Measurements from ENCODE around the gene HPS4. TPM values are rescaled to one million over a fixed set of nuclear protein-coding genes. Genes with fewer than 3 reads are reported as not detected.
A peak's percentile ranks its signal among the peaks of the same experiment; 100 is the strongest.

HPS4 gene
- total RNA-seq, 1 donor from 2014 or later: 25.2 TPM

DNA sequence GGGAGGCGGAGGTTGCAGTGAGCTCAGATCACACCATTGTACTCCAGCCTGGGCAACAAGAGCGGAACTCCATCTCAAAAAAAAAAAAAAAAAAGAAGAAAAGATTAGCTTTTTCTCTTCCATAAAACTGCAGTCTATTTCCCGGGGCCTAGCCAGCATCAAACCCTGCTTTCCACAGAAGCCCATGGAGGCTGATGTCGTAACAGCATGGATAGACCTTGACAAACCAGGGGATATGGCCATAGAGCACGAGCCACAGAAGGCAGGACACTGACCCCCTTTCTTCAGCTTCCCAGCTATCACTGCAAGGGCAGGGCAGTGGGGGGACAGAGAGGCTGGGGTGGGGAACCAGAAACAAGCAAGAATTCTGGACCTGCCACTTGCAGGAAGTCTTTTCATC, 21.5 kb downstream of the HPS4 start:
- peaks cover 29% of the 10 kb centered on the region for H3K36me3 ChIP-seq (ENCODE audit: insufficient read depth, low read length)
- Mint-ChIP-seq H3K9me3 (ENCODE audit: unreplicated experiment) (no peaks in the 10 kb centered on the region), H3K27ac (ENCODE audit: unreplicated experiment) (no peak overlapping the region), H3K36me3 (ENCODE audit: low read depth, unreplicated experiment) (peaks cover 33% of the 10 kb centered on the region), H3K4me3 (ENCODE audit: unreplicated experiment) (no peak overlapping the region), H3K27me3 (ENCODE audit: low read depth, unreplicated experiment) (no peaks in the 10 kb centered on the region), H3K4me1 (ENCODE audit: low read depth, unreplicated experiment) (peaks cover 22% of the 10 kb centered on the region)
- TF ChIP-seq, protein P1, sequence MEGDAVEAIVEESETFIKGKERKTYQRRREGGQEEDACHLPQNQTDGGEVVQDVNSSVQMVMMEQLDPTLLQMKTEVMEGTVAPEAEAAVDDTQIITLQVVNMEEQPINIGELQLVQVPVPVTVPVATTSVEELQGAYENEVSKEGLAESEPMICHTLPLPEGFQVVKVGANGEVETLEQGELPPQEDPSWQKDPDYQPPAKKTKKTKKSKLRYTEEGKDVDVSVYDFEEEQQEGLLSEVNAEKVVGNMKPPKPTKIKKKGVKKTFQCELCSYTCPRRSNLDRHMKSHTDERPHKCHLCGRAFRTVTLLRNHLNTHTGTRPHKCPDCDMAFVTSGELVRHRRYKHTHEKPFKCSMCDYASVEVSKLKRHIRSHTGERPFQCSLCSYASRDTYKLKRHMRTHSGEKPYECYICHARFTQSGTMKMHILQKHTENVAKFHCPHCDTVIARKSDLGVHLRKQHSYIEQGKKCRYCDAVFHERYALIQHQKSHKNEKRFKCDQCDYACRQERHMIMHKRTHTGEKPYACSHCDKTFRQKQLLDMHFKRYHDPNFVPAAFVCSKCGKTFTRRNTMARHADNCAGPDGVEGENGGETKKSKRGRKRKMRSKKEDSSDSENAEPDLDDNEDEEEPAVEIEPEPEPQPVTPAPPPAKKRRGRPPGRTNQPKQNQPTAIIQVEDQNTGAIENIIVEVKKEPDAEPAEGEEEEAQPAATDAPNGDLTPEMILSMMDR (IDR thresholded peaks at IDR 0.05; ENCODE audit: insufficient read depth, low read depth, low read length): no peak
- TF ChIP-seq EZH2 (IDR thresholded peaks at IDR 0.05; ENCODE audit: insufficient read depth, low read length): no peak
- no peak overlapping the region for H3K4me2 ChIP-seq (ENCODE audit: low read length)
- no peak for DNase-seq (ENCODE audit: low read depth)
- no peaks in the 10 kb centered on the region for H3K27me3 ChIP-seq (ENCODE audit: insufficient read depth, low read length)
- peaks cover 8% of the 10 kb centered on the region for H3K4me1 ChIP-seq (ENCODE audit: insufficient read depth, low read length)
- no peak overlapping the region for H2AFZ ChIP-seq (ENCODE audit: low read depth, low read length)
- H4K20me1 ChIP-seq (ENCODE audit: insufficient read depth, low read length): peaks cover 29% of the 10 kb centered on the region
- no peak overlapping the region for H3K9ac ChIP-seq (ENCODE audit: low read length)
- no peak for FAIRE-seq
- H3K4me3 ChIP-seq (ENCODE audit: insufficient read depth, low read depth, low read length): no peak overlapping the region
- no peak overlapping the region for H3K27ac ChIP-seq (ENCODE audit: low read depth, low read length)
- H3K9me3 ChIP-seq (ENCODE audit: insufficient read depth, low read depth, low read length): no peaks in the 10 kb centered on the region
- H3K79me2 ChIP-seq (ENCODE audit: insufficient read depth, low read length): peaks cover 7% of the 10 kb centered on the region

DNA sequence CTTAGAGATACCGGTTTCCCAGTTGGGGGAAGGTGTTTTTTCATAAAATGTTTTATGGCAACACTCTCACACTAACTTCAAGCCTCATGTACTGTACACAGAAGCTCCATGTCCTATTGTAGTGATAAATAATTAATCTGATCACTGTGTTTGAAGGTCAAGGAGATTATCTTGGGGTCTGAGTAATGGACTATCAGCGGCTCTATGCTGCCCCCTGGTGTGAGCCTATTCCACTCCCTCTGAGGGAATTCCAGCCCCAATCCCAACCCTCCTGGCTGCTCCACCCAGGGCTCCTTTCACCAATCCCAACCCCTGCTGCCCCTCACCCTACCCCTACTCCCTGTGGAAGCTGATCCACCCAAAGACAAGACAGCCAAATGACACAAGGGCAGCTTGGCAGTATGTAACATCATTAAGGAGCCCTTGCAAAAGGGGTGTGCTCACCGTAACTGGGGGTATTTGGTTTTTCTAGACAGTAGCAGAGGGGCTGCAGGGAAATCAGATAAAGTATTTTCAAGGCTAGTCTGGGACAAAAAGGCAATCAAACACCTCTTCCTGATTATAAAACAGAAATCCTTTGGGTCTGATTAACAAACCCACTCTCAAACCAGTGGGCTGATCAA, 22.3 kb downstream of the HPS4 start:
- Histone ChIP-seq H3K4me1 (ENCODE audit: insufficient read depth, low read length) (peaks cover 8% of the 10 kb centered on the region), H3K27me3 (ENCODE audit: insufficient read depth, low read length) (no peaks in the 10 kb centered on the region), H3K79me2 (ENCODE audit: insufficient read depth, low read length) (peaks cover 7% of the 10 kb centered on the region), H3K9me3 (ENCODE audit: insufficient read depth, low read depth, low read length) (no peaks in the 10 kb centered on the region), H3K36me3 (ENCODE audit: insufficient read depth, low read length) (peaks cover 25% of the 10 kb centered on the region), H4K20me1 (ENCODE audit: insufficient read depth, low read length) (peaks cover 29% of the 10 kb centered on the region), H2AFZ (ENCODE audit: low read depth, low read length) (no peak overlapping the region), H3K4me2 (ENCODE audit: low read length) (no peak overlapping the region), H3K9ac (ENCODE audit: low read length) (no peak overlapping the region), H3K4me3 (ENCODE audit: insufficient read depth, low read depth, low read length) (no peak overlapping the region), H3K27ac (ENCODE audit: low read depth, low read length) (no peak overlapping the region)
- DNase-seq (ENCODE audit: low read depth) (no peak), FAIRE-seq (peak; percentile 83)
- no peak overlapping the region for H3K4me3 Mint-ChIP-seq (ENCODE audit: unreplicated experiment)
- H3K27me3 Mint-ChIP-seq (ENCODE audit: low read depth, unreplicated experiment): no peaks in the 10 kb centered on the region
- H3K36me3 Mint-ChIP-seq (ENCODE audit: low read depth, unreplicated experiment): peaks cover 33% of the 10 kb centered on the region
- peaks cover 22% of the 10 kb centered on the region for H3K4me1 Mint-ChIP-seq (ENCODE audit: low read depth, unreplicated experiment)
- H3K27ac Mint-ChIP-seq (ENCODE audit: unreplicated experiment): peak overlapping the region; percentile 47
- H3K9me3 Mint-ChIP-seq (ENCODE audit: unreplicated experiment): no peaks in the 10 kb centered on the region
- TF ChIP-seq, protein P1 (IDR thresholded peaks at IDR 0.05; ENCODE audit: insufficient read depth, low read depth, low read length): peak; percentile 88
- no peak for TF ChIP-seq EZH2 (IDR thresholded peaks at IDR 0.05; ENCODE audit: insufficient read depth, low read length)

DNA sequence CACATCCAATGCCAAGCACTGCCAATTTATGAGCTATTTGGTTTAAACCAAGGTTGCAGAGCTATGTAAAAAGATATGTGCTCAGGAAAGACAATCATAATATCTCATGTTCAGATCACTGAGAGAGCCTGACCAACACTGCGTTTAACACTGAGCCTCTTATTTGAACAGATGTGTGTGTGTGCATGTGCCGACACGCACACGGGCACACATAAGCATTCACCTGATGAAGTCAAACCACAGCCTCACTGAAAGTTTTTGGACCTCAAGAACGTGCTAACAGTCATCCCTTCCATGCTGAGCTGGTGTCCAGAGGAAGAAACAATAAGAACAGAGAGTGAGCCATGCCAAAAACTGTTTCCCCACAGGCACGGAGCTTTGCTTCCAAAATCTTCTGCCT, 23.4 kb downstream of the HPS4 start:
- Histone ChIP-seq H3K4me1 (ENCODE audit: insufficient read depth, low read length) (peaks cover 8% of the 10 kb centered on the region), H3K4me3 (ENCODE audit: insufficient read depth, low read depth, low read length) (no peak overlapping the region), H4K20me1 (ENCODE audit: insufficient read depth, low read length) (peaks cover 29% of the 10 kb centered on the region), H2AFZ (ENCODE audit: low read depth, low read length) (no peak overlapping the region), H3K27ac (ENCODE audit: low read depth, low read length) (no peak overlapping the region), H3K9ac (ENCODE audit: low read length) (no peak overlapping the region), H3K27me3 (ENCODE audit: insufficient read depth, low read length) (no peaks in the 10 kb centered on the region), H3K36me3 (ENCODE audit: insufficient read depth, low read length) (peaks cover 15% of the 10 kb centered on the region), H3K9me3 (ENCODE audit: insufficient read depth, low read depth, low read length) (no peaks in the 10 kb centered on the region), H3K79me2 (ENCODE audit: insufficient read depth, low read length) (peaks cover 7% of the 10 kb centered on the region), H3K4me2 (ENCODE audit: low read length) (no peak overlapping the region)
- Mint-ChIP-seq H3K4me1 (ENCODE audit: low read depth, unreplicated experiment) (peaks cover 22% of the 10 kb centered on the region), H3K9me3 (ENCODE audit: unreplicated experiment) (no peaks in the 10 kb centered on the region), H3K36me3 (ENCODE audit: low read depth, unreplicated experiment) (peaks cover 32% of the 10 kb centered on the region), H3K27ac (ENCODE audit: unreplicated experiment) (no peak overlapping the region), H3K27me3 (ENCODE audit: low read depth, unreplicated experiment) (no peaks in the 10 kb centered on the region), H3K4me3 (ENCODE audit: unreplicated experiment) (no peak overlapping the region)
- DNase-seq (ENCODE audit: low read depth): no peak
- FAIRE-seq: no peak
- no peak for TF ChIP-seq EZH2 (IDR thresholded peaks at IDR 0.05; ENCODE audit: insufficient read depth, low read length)
- TF ChIP-seq, protein P1 (IDR thresholded peaks at IDR 0.05; ENCODE audit: insufficient read depth, low read depth, low read length): no peak
